HG02588 (cell line): Measurements from ENCODE around the gene LDB2.

Experiments used
- ATAC-seq: cut with Tn5 transposase; IDR thresholded peaks from one replicate; pipeline ENCODE4 v1.9.1; 2021; ENCODE audit warnings: mild to moderate bottlenecking, moderate library complexity; ENCODE audit not compliant: unreplicated experiment

Gene LDB2

DNA sequence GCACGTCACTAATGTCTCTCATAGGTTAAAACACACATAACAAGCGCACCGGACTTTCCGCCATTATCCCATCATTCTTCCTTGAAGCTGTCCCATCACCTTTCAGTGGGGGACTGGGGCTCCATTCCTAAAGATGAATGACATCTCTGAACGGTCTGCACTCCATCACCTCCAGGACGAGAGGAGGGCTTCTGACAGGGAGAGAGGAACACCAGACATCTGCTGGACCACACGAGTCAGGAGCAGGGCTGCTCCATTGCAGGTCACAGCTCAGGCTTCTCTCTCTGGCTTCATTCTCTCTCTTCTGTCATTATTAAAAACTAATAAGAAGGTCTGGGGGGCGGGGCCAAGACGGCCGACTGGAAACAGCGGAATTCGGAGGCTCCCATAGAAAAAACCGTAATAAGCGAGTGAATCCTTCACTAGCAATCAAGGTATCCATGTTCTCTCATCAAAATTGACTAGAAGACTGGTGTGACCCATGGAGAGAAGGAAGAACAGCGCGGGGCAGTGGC, 289.8 kb downstream of the LDB2 start:
- ATAC-seq, result no peak

DNA sequence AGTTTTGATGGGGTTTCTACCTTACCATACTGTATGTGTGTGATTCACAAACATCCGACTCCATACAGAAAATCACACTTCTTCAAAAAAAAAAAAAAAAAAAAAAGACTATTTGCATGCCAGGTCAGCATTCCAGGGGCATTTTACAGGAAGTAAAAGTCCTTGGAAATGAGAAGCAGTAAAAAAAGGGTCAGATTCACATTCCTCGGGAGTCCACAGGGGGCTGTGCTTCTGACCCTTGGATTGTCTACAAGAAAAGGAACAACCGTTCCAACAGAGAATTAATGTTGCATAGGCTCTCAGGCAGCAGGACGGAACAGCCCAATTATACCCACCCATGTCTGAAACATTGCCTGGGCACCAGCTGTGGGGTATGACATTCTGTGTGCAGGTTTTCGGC, 290.3 kb downstream of the LDB2 start:
- no peak for ATAC-seq

- ATAC-seq, result no peak
These were observed 291.0 kb downstream of the LDB2 start for GRCh38 chr4:16607241-16608066.

DNA sequence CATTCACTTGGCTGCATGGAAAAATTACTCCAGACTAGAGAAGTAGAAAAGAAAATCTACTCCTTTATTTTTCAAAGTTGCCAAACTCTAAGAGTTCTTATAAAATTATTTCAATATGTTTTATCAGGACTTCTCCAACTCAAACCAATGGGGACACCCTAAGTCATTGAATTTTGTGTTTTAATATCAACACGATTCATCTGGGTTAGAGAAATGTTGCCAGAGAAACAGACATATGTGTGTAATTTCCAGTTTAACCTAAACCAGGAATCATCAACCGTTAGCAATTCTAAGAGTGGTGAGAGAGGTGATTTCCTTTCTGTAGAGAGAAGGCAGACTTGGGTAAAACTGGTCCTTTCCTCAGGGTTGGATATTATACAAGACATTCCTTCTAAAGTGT, 291.8 kb downstream of the LDB2 start:
- ATAC-seq, result no peak

- ATAC-seq, result no peak
These were observed 295.3 kb downstream of the LDB2 start for GRCh38 chr4:16603178-16603577.

GRCh38 chr4:16598597-16599206, 299.7 kb downstream of the LDB2 start:
- no peak for ATAC-seq

GRCh38 chr4:16597845-16598596, 300.4 kb downstream of the LDB2 start:
- no peak for ATAC-seq

- no peak for ATAC-seq
These were observed 301.0 kb downstream of the LDB2 start for GRCh38 chr4:16597443-16597842.

DNA sequence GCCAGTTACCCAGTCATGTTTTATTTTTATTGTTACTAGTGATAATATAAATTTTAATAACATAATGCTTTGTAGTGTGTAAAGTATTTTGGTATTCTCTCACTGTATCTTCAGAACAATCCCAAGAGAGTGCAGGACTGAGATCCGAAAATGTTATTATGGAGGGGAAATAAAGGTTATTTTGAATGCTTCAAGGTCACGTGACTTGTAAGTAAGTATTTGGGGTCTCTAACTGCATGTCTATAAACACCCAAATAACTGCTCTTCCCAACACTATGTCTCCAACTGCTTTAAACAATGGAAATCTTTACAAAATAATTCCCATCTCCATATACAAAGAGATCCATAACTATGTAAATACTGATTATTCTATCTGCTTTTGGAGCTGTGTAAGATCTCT, 302.2 kb downstream of the LDB2 start:
- ATAC-seq, result no peak

DNA sequence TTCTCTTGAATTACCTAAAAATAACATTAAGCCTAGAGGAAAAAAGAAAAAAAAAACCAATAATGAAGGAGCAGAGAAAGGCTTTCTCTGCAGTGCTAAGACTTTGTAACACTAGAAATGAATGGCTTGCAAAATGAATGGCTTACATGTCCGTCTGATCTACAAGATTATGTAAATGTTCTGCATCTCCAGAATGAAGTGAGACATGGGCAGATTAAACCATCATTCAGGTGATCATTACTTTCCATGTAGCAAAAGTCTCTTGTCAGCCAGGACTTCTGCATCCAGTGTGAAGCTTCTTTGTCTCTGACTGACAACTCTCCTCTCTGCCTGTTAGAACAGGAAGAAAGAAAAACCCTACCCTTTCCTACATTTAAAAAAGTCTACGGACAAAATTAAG, 304.3 kb downstream of the LDB2 start:
- ATAC-seq, result no peak

DNA sequence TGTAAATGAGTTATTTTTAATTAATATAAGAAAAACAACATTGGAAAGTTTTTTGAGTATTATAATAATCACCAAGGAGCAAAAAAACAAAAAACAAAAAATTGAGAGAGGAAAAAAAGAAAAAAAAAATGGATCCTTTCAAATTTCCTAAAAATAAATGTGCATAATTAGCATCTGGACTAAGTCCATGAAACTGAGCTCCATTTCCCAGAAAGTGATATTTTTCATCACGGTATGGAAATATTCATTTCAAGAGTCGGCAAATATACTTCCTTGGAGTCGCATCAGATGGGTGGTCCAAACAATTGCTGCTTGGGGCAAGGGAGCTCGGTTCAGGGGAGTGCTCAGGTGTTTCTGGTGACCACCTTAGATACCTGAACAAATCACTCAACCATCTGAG, 305.1 kb downstream of the LDB2 start:
- ATAC-seq, result no peak

DNA sequence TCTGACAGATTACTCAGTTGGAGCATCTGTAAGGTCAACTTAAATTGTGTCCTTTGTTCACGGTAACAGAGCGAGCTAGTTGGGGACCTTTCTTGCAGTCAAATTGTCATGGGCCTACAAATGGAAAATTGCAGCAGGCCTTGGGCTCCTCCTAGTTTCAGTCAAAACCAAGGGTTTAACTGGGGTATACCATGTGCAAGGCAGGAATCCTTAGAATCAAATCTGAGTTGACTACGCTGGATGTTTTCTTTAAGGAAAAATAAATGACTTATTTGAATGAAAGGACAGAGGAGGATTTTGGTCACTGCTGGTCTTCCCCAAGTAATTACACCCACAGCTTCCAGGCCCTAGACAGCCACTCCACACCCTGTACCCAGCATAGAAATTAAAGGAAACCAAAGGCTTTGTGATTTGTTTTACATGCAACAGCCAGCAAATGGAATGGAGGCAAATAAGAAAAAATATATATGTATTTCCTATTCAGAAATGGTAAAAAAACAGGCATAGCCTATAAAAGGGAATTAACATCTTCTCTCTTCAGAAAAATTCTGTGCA, 307.1 kb downstream of the LDB2 start:
- no peak for ATAC-seq

GRCh38 chr4:16590797-16591196, 307.6 kb downstream of the LDB2 start:
- no peak for ATAC-seq

- no peak for ATAC-seq
These were observed 309.8 kb downstream of the LDB2 start for GRCh38 chr4:16588651-16589050.

GRCh38 chr4:16588149-16588548, 310.3 kb downstream of the LDB2 start:
- ATAC-seq, result no peak

DNA sequence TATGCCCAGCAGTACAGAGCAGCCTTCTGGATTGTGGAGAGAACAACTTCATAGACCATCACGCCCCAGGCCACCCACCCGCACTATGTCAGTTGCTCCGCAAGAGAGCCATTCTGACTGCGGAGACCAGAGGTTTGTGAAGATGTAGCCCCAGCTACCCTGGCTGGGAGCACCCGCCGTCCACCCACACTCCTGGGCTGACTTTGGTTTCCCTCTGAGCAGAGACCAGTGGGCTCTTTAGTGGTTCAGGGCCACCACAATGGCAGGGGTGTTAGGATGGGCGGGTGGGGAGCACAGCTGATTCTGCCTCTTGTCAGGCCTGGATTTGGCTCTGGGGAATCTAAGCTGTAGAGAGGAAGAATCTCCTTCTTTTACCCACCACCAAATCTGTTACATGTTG, 313.4 kb downstream of the LDB2 start:
- no peak for ATAC-seq

- no peak for ATAC-seq
These were observed 314.7 kb downstream of the LDB2 start for GRCh38 chr4:16583764-16584163.

- ATAC-seq, result no peak
These were observed 315.9 kb downstream of the LDB2 start for GRCh38 chr4:16582526-16582925.

GRCh38 chr4:16582036-16582435, 316.4 kb downstream of the LDB2 start:
- ATAC-seq, result no peak

- no peak for ATAC-seq
These were observed 317.3 kb downstream of the LDB2 start for GRCh38 chr4:16581117-16581516.

GRCh38 chr4:16580514-16580913, 317.9 kb downstream of the LDB2 start:
- no peak for ATAC-seq
